ENCODE data around the gene C1QTNF3.
"Not testable (repeated sequence)": the region's sequence is repeated elsewhere in the genome, so short reads cannot be mapped to it uniquely, and the experiment has no call there.

GRCh38 chr5:34070626-34071025 lies 27.6 kb upstream of the C1QTNF3 start:
- TF ChIP-seq CTCF (conservative IDR thresholded peaks at IDR 0.05); ZFX (IDR thresholded peaks at IDR 0.05): not testable (repeated sequence)

All from C4-2B (cell line).